Kidney (tissue), 14 donors: Measurements from ENCODE around the gene ZNF836. TPM values are rescaled to one million over a fixed set of nuclear protein-coding genes. Genes with fewer than 3 reads are reported as not detected.

Experiments used
- DNase-seq, 5 donors: peaks; one replicate each; pipeline ENCODE4 v3.0.0-alpha.2; 2013 to 2020
- FAIRE-seq: peaks from 2 replicates; lab custom pipeline; 2012; peaks lifted over from hg19 to GRCh38; lab: Jason Lieb, UNC
- H3K27ac ChIP-seq, 2 donors: one replicate each; pipeline ENCODE4 v1.7.0; 2013; ENCODE audit warnings: low read depth in 2 of 2, low read length in 2 of 2, inconsistent platforms in 1 of 2
- H3K27me3 ChIP-seq: one replicate; pipeline ENCODE4 v1.7.1; 2013; ENCODE audit warnings: low read length, inconsistent platforms; ENCODE audit not compliant: control insufficient read depth, insufficient read depth
- H3K36me3 ChIP-seq, 3 donors: one replicate each; pipeline versions ENCODE4 v1.7.0 to v1.7.1; 2013; ENCODE audit warnings: low read length in 3 of 3, control low read depth in 1 of 3, inconsistent platforms in 1 of 3; ENCODE audit not compliant: insufficient read depth in 3 of 3, control insufficient read depth in 2 of 3
- H3K4me1 ChIP-seq, 3 donors: one replicate each; pipeline versions ENCODE4 v1.7.0 to v1.7.1; 2013; ENCODE audit warnings: low read length in 3 of 3, inconsistent platforms in 1 of 3, low read depth in 1 of 3; ENCODE audit not compliant: control insufficient read depth in 2 of 3, insufficient read depth in 2 of 3
- H3K4me3 ChIP-seq, 3 donors: one replicate each; pipeline versions ENCODE4 v1.7.0 to v1.8.1; 2013; ENCODE audit warnings: low read length in 3 of 3, control low read depth in 1 of 3, inconsistent platforms in 1 of 3
- H3K9ac ChIP-seq, 3 donors: one replicate each; pipeline versions ENCODE4 v1.7.0 to v1.7.1; 2013; ENCODE audit warnings: low read length in 3 of 3, control low read depth in 1 of 3, inconsistent platforms in 1 of 3
- H3K9me3 ChIP-seq, 3 donors: one replicate each; pipeline versions ENCODE4 v1.7.0 to v1.7.1; 2013; ENCODE audit warnings: low read length in 3 of 3, control low read depth in 1 of 3, inconsistent platforms in 1 of 3; ENCODE audit not compliant: control insufficient read depth in 2 of 3, insufficient read depth in 1 of 3
- CTCF ChIP-seq: IDR thresholded peaks from 3 replicates; pipeline ENCODE4 v1.5.1; 2012; ENCODE audit warnings: mild to moderate bottlenecking, moderate library complexity, borderline replicate concordance; ENCODE audit not compliant: insufficient read depth; ENCODE audit errors: extremely low read depth
- intact Hi-C: fragments of 100-400 bp; cut with DNase I; formaldehyde crosslinking; loops from one replicate; pipeline ENCODE4 v1.11.1; 2022
- polyA plus RNA-seq: library from polyadenylated mRNA; stranded (reverse); fragments of 350-450 nt; fragmentation: Illumina TruSeq; extraction: RNeasy Lipid Tissue Mini Kit (QIAGEN cat#74804); gene quantifications from one replicate; pipeline ENCODE4 v1.2.3, GENCODE V29; 2014; ENCODE audit warnings: low read depth, low replicate concordance; ENCODE audit not compliant: insufficient read depth
- total RNA-seq: library from RNA; stranded (reverse); fragmentation: NEBNext Ultra II Directional; extraction: Animal tissue kit (Norgen Biotek cat#: 25700); gene quantifications from one replicate; pipeline ENCODE4 v1.2.1, GENCODE V29; 2021
- donor health status: control.
- donor health status: control.
- donor health status: control.
- donor health status: control.
- donor health status: control.
- donor health status: DM: yes; HTN: yes; CAD: no.
- donor health status: Normal renal cell carcinoma (clear cell type).

ZNF836 gene
- total and polyA plus RNA-seq, 2 donors from 2014 or later: 7.1 to 21.9 TPM

- no peaks in the 10 kb centered on the region for H3K27me3 ChIP-seq
- peaks cover 3 to 10% (median 7%) of the 10 kb centered on the region in 3 donors for H3K4me1 ChIP-seq
- intact Hi-C loops: no loop called here
- peak in 4 of 5 donors; percentile 22 to 80 (median 58) for DNase-seq
- peak overlapping the region; percentile 68 to 92 for H3K27ac ChIP-seq
- peak overlapping the region; percentile 98 to 100 (median 98) for H3K4me3 ChIP-seq
- no peaks in the 10 kb centered on the region for H3K9me3 ChIP-seq
- H3K9ac ChIP-seq: peak overlapping the region; percentile 92 to 99 (median 98)
- peaks cover 2 to 8% (median 6%) of the 10 kb centered on the region in 3 donors for H3K36me3 ChIP-seq
- no peak for TF ChIP-seq CTCF
- no peak for FAIRE-seq
Measured at GRCh38 chr19:52170863-52171320, 529 bp downstream of the ZNF836 start.

DNA sequence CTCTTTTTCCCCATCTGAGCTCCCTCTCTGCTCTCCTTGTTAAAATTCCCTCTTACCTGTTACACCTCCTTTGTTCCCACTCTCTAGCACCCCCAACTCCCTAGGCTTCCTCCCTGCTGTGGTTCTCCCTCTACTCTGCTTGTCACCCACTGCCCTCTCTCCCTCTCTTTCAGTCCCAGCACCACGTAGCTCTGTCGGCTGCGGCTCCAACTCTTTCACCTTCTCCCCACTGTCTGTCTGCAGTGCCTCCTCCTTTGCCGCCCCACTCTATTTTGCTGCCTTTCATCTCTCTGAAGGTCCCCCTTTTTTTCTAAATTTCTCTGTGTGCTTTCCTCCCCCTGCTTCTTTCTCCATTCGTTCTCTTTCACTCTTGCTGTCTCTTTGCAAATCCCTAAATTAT lies 1.1 kb downstream of the ZNF836 start:
- Histone ChIP-seq H3K27me3 (no peaks in the 10 kb centered on the region), H3K4me1 (peaks cover 3 to 10% (median 7%) of the 10 kb centered on the region in 3 donors), H3K27ac (peak overlapping the region in 1 of 2 donors; percentile 68), H3K9ac (peak overlapping the region; percentile 41 to 99 (median 92)), H3K9me3 (no peaks in the 10 kb centered on the region), H3K36me3 (peaks cover 3 to 8% (median 6%) of the 10 kb centered on the region in 3 donors), H3K4me3 (peak overlapping the region; percentile 98 to 100 (median 98))
- intact Hi-C loops: no loop called here
- FAIRE-seq (no peak), DNase-seq (peak in 2 of 5 donors; percentile 19 to 22)
- TF ChIP-seq CTCF: no peak

GRCh38 chr19:52155596-52156359 lies 15.6 kb downstream of the ZNF836 start:
- H3K27me3 ChIP-seq: no peaks in the 10 kb centered on the region
- FAIRE-seq (no peak), DNase-seq (no peak)
- no peaks in the 10 kb centered on the region for H3K4me1 ChIP-seq
- peak overlapping the region in 1 of 3 donors; percentile 10 for H3K4me3 ChIP-seq
- intact Hi-C loops: no loop called here
- H3K27ac ChIP-seq: no peak overlapping the region
- no peak for TF ChIP-seq CTCF
- H3K36me3 ChIP-seq: peaks cover 13 to 30% (median 20%) of the 10 kb centered on the region in 3 donors
- no peak overlapping the region for H3K9ac ChIP-seq
- H3K9me3 ChIP-seq: peaks cover 16 to 40% (median 32%) of the 10 kb centered on the region in 3 donors
